ENCODE measurements around the gene SUOX.
A peak's percentile ranks its signal among the peaks of the same experiment; 100 is the strongest.

SUOX gene

GRCh38 chr12:55966408-55967281 is 30.4 kb upstream of the SUOX start, which contains the start of gene CDK2:
TSS of gene CDK2 (plus strand) at chr12:55966830. CDS start at chr12:55967009, 179 bp downstream.
- Histone ChIP-seq H3K4ac (ENCODE audit: low read depth in 1 of 2, low read length in 2 of 2) (peak within 1 kb of the TSS in 1 of 2 experiments; percentile 62), H4K8ac (ENCODE audit: low read length) (peak within 1 kb of the TSS; percentile 76), H3K9me3 (ENCODE audit: control insufficient read depth, low read length) (no peaks in the 10 kb centered on the region), H2AK5ac (ENCODE audit: low read length, severe bottlenecking) (peak within 1 kb of the TSS; percentile 53), H3K27ac (ENCODE audit: low read length, poor library complexity, severe bottlenecking) (peak within 1 kb of the TSS; percentile 15), H3K27me3 (ENCODE audit: control insufficient read depth in 1 of 2, insufficient read depth in 1 of 2, low read length in 2 of 2) (no peaks in the 10 kb centered on the region), H2AFZ (ENCODE audit: low read depth, low read length) (peak within 1 kb of the TSS; percentile 86), H2BK120ac (ENCODE audit: low read depth, low read length) (no peak within 1 kb of the TSS), H3K4me1 (ENCODE audit: control insufficient read depth, insufficient read depth, low read depth, low read length) (no peaks in the 10 kb centered on the region), H3K14ac (ENCODE audit: low read length in 2 of 2) (no peak within 1 kb of the TSS), H2BK12ac (ENCODE audit: low read length in 2 of 2) (no peak within 1 kb of the TSS), H3K23ac (ENCODE audit: low read length in 2 of 2) (no peak within 1 kb of the TSS), H3K4me2 (ENCODE audit: low read length, poor library complexity, severe bottlenecking) (peak within 1 kb of the TSS; percentile 63), H3K36me3 (ENCODE audit: control insufficient read depth in 1 of 2, insufficient read depth in 2 of 2, low read depth in 1 of 2, low read length in 2 of 2) (peaks cover 4 to 16% of the 10 kb centered on the region in 2 experiments), H3K9ac (ENCODE audit: low read length) (peak within 1 kb of the TSS; percentile 90), H3K4me3 (ENCODE audit: insufficient read depth in 1 of 2, low read depth in 1 of 2, low read length in 2 of 2) (peak within 1 kb of the TSS; percentile 65 to 92), H2BK15ac (ENCODE audit: low read depth, poor library complexity, severe bottlenecking) (peak within 1 kb of the TSS; percentile 73), H2BK5ac (ENCODE audit: low read depth, low read length, poor library complexity, severe bottlenecking) (no peak within 1 kb of the TSS), H3K18ac (ENCODE audit: low read depth in 1 of 2, low read length in 2 of 2) (peak within 1 kb of the TSS; percentile 28 to 54), H3K79me1 (replicated peaks; ENCODE audit: low read length, poor library complexity, severe bottlenecking) (peaks cover 27% of the 10 kb centered on the region), H4K91ac (ENCODE audit: low read length) (no peak within 1 kb of the TSS)
- WGBS: 2% methylated on average over 42 of the region's 45 CpGs
- DNase-seq: peak; percentile 84

- Histone ChIP-seq H3K9me3 (ENCODE audit: control insufficient read depth, low read length) (no peaks in the 10 kb centered on the region), H3K4me2 (ENCODE audit: low read length, poor library complexity, severe bottlenecking) (no peak overlapping the region), H3K36me3 (ENCODE audit: control insufficient read depth in 1 of 2, insufficient read depth in 2 of 2, low read depth in 1 of 2, low read length in 2 of 2) (peaks cover 4 to 16% of the 10 kb centered on the region in 2 experiments), H2BK5ac (ENCODE audit: low read depth, low read length, poor library complexity, severe bottlenecking) (no peak overlapping the region), H3K4me3 (ENCODE audit: insufficient read depth in 1 of 2, low read depth in 1 of 2, low read length in 2 of 2) (no peak overlapping the region), H2BK12ac (ENCODE audit: low read length in 2 of 2) (no peak overlapping the region), H3K27ac (ENCODE audit: low read length, poor library complexity, severe bottlenecking) (no peak overlapping the region), H2AFZ (ENCODE audit: low read depth, low read length) (no peak overlapping the region), H3K18ac (ENCODE audit: low read depth in 1 of 2, low read length in 2 of 2) (no peak overlapping the region), H3K23ac (ENCODE audit: low read length in 2 of 2) (no peak overlapping the region), H3K4ac (ENCODE audit: low read depth in 1 of 2, low read length in 2 of 2) (no peak overlapping the region), H3K27me3 (ENCODE audit: control insufficient read depth in 1 of 2, insufficient read depth in 1 of 2, low read length in 2 of 2) (no peaks in the 10 kb centered on the region), H4K91ac (ENCODE audit: low read length) (no peak overlapping the region), H3K14ac (ENCODE audit: low read length in 2 of 2) (no peak overlapping the region), H4K8ac (ENCODE audit: low read length) (no peak overlapping the region), H2BK120ac (ENCODE audit: low read depth, low read length) (no peak overlapping the region), H3K79me1 (replicated peaks; ENCODE audit: low read length, poor library complexity, severe bottlenecking) (peaks cover 27% of the 10 kb centered on the region), H3K4me1 (ENCODE audit: control insufficient read depth, insufficient read depth, low read depth, low read length) (no peaks in the 10 kb centered on the region), H2BK15ac (ENCODE audit: low read depth, poor library complexity, severe bottlenecking) (no peak overlapping the region), H3K9ac (ENCODE audit: low read length) (no peak overlapping the region), H2AK5ac (ENCODE audit: low read length, severe bottlenecking) (no peak overlapping the region)
- DNase-seq: no peak
- WGBS: 90% methylated on average over 3 of the region's 4 CpGs
Observed at GRCh38 chr12:55969356-55969755, 27.7 kb upstream of the SUOX start.

GRCh38 chr12:55970775-55971174 is 26.3 kb upstream of the SUOX start:
- WGBS: 72% methylated on average over 7 of the region's 7 CpGs
- Histone ChIP-seq H3K4me3 (ENCODE audit: insufficient read depth in 1 of 2, low read depth in 1 of 2, low read length in 2 of 2) (no peak overlapping the region), H3K79me1 (replicated peaks; ENCODE audit: low read length, poor library complexity, severe bottlenecking) (peaks cover 27% of the 10 kb centered on the region), H4K8ac (ENCODE audit: low read length) (no peak overlapping the region), H3K27ac (ENCODE audit: low read length, poor library complexity, severe bottlenecking) (no peak overlapping the region), H2BK12ac (ENCODE audit: low read length in 2 of 2) (no peak overlapping the region), H3K4me2 (ENCODE audit: low read length, poor library complexity, severe bottlenecking) (no peak overlapping the region), H2BK15ac (ENCODE audit: low read depth, poor library complexity, severe bottlenecking) (no peak overlapping the region), H3K4me1 (ENCODE audit: control insufficient read depth, insufficient read depth, low read depth, low read length) (peaks cover 2% of the 10 kb centered on the region), H3K27me3 (ENCODE audit: control insufficient read depth in 1 of 2, insufficient read depth in 1 of 2, low read length in 2 of 2) (no peaks in the 10 kb centered on the region), H3K18ac (ENCODE audit: low read depth in 1 of 2, low read length in 2 of 2) (no peak overlapping the region), H2BK5ac (ENCODE audit: low read depth, low read length, poor library complexity, severe bottlenecking) (no peak overlapping the region), H3K36me3 (ENCODE audit: control insufficient read depth in 1 of 2, insufficient read depth in 2 of 2, low read depth in 1 of 2, low read length in 2 of 2) (peaks cover 4 to 16% of the 10 kb centered on the region in 2 experiments), H3K14ac (ENCODE audit: low read length in 2 of 2) (no peak overlapping the region), H2AFZ (ENCODE audit: low read depth, low read length) (no peak overlapping the region), H3K23ac (ENCODE audit: low read length in 2 of 2) (no peak overlapping the region), H3K9ac (ENCODE audit: low read length) (no peak overlapping the region), H3K4ac (ENCODE audit: low read depth in 1 of 2, low read length in 2 of 2) (no peak overlapping the region), H2AK5ac (ENCODE audit: low read length, severe bottlenecking) (no peak overlapping the region), H2BK120ac (ENCODE audit: low read depth, low read length) (no peak overlapping the region), H4K91ac (ENCODE audit: low read length) (no peak overlapping the region), H3K9me3 (ENCODE audit: control insufficient read depth, low read length) (no peaks in the 10 kb centered on the region)
- DNase-seq: peak; percentile 46

GRCh38 chr12:55972042-55972441 is 25.0 kb upstream of the SUOX start:
- Histone ChIP-seq H3K18ac (ENCODE audit: low read depth in 1 of 2, low read length in 2 of 2) (no peak overlapping the region), H3K36me3 (ENCODE audit: control insufficient read depth in 1 of 2, insufficient read depth in 2 of 2, low read depth in 1 of 2, low read length in 2 of 2) (peaks cover 12 to 16% of the 10 kb centered on the region in 2 experiments), H4K8ac (ENCODE audit: low read length) (no peak overlapping the region), H3K79me1 (replicated peaks; ENCODE audit: low read length, poor library complexity, severe bottlenecking) (peaks cover 26% of the 10 kb centered on the region), H3K4me3 (ENCODE audit: insufficient read depth in 1 of 2, low read depth in 1 of 2, low read length in 2 of 2) (peak overlapping the region in 1 of 2 experiments; percentile 86), H4K91ac (ENCODE audit: low read length) (no peak overlapping the region), H3K4ac (ENCODE audit: low read depth in 1 of 2, low read length in 2 of 2) (no peak overlapping the region), H3K14ac (ENCODE audit: low read length in 2 of 2) (no peak overlapping the region), H2BK15ac (ENCODE audit: low read depth, poor library complexity, severe bottlenecking) (no peak overlapping the region), H3K9ac (ENCODE audit: low read length) (peak overlapping the region; percentile 91), H3K4me1 (ENCODE audit: control insufficient read depth, insufficient read depth, low read depth, low read length) (peaks cover 2% of the 10 kb centered on the region), H2BK12ac (ENCODE audit: low read length in 2 of 2) (no peak overlapping the region), H3K9me3 (ENCODE audit: control insufficient read depth, low read length) (no peaks in the 10 kb centered on the region), H2AK5ac (ENCODE audit: low read length, severe bottlenecking) (no peak overlapping the region), H2BK5ac (ENCODE audit: low read depth, low read length, poor library complexity, severe bottlenecking) (no peak overlapping the region), H3K23ac (ENCODE audit: low read length in 2 of 2) (peak overlapping the region in 1 of 2 experiments; percentile 50), H2BK120ac (ENCODE audit: low read depth, low read length) (no peak overlapping the region), H3K4me2 (ENCODE audit: low read length, poor library complexity, severe bottlenecking) (no peak overlapping the region), H3K27me3 (ENCODE audit: control insufficient read depth in 1 of 2, insufficient read depth in 1 of 2, low read length in 2 of 2) (no peaks in the 10 kb centered on the region), H2AFZ (ENCODE audit: low read depth, low read length) (no peak overlapping the region), H3K27ac (ENCODE audit: low read length, poor library complexity, severe bottlenecking) (peak overlapping the region; percentile 41)
- DNase-seq: peak; percentile 37
- WGBS: 83% methylated on average over 2 of the region's 3 CpGs

Measured in mesenchymal stem cell (in vitro differentiated cells and primary cell).